Activated naive CD8-positive, alpha-beta T cell treated with anti-CD3 and anti-CD28 coated beads, Interleukin-2, amount 50 U/mL, for 16 hours (primary cell): Measurements from ENCODE around the gene SEMA4F.

Source experiments
- DNase-seq: peaks from one replicate; pipeline ENCODE4 v3.0.0-alpha.2; 2020; ENCODE audit warnings: low read depth, low spot score

Gene SEMA4F

DNA sequence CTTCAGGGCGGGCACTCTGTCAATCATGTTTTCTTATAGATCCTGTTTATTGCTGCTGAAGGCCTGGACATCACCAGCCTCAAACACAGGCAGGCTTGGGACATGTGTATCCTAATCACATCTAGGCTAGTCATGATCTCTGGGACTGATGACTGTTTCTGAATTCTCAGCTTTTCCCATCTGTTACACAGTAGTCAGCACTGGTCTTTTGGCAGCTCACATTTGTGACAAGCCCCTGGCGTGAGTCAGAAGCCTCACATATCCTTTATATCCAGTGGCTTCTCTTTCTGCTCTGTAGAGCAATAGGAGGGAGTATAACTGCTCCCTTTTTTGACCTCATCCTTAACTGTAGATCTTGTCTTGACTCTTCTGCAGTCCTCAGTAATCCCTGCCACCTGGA, 4.5 kb downstream of the SEMA4F start:
- no peak for DNase-seq

DNA sequence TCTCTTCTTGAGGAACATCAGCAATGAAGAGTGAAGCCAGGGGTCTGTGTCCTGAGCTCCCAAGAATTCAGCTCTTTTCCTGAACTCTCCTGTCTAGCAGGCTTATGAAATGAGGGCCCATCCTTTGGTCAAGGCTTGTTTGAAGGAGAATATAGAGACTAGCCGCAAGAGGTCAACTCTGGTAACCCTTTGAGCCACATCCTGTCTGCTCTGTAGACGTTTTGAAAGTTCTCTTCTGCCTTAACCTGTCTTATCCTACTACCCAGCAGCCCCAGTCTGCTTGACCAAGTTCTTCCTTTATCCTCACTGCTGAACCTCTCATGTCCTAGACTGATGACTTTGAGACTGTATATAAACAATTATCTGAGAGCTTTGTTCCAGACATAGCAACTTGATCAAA, 5.4 kb downstream of the SEMA4F start:
- no peak for DNase-seq

DNA sequence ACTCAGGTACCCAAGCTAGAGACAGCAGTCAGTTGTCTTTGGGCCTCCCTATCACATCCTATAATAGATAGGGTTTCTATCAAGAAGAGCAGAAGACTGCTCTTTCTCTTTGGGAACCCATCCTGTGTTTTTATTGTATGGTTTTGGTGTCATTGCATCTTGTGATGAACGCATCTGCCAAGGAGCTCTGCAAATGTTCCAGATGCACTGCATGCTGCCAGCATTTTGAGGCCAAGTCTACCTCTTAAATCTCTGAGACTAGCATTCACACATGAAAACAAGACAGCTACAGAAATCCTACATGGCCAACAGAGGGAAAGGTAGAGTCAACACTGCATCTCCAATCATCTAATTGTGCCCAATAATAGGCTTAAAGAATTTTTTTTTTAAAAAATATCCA, 14.0 kb downstream of the SEMA4F start:
- DNase-seq: no peak

- no peak for DNase-seq
Observed at GRCh38 chr2:74670263-74670662, 16.2 kb downstream of the SEMA4F start.

GRCh38 chr2:74671479-74671878, 17.4 kb downstream of the SEMA4F start:
- no peak for DNase-seq

DNA sequence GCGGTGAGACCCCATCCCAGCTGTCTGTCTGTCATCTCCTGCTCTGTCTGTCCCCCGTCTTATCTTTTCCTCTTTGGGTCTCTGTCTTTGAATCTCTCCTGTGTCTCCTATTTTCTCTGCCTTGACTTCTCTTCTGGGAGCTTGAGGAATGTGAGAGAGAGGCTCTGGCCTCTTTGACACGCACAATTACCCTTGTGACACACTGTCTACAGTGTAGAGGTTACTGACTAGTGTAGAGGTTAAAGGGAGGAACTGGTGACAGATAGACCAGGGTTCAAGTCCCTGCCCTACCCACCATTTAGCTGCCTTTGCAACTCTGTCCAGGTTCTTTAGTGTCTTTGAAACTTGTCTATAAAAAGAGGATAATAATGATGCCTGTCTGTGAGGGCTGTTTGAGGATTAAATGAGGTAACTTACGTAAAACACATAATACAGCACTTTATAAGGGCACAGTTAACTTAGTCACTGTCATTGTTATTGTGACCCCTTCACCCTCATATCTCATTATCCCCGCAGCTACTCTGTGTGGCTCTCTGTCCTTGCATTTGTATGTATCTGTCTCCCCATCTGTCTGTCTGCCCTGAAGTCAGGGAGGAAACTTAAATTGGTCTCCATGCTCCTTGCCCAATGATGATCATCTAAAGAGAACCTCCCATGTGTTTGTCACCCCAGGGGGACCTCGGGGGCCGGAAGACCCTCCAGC, 19.9 kb downstream of the SEMA4F start:
- no peak for DNase-seq

- DNase-seq: no peak
Observed at GRCh38 chr2:74675090-74675489, 21.0 kb downstream of the SEMA4F start.

- no peak for DNase-seq
Observed at GRCh38 chr2:74676331-74676730, 22.3 kb downstream of the SEMA4F start.

- no peak for DNase-seq
Observed at GRCh38 chr2:74679615-74680014, 25.6 kb downstream of the SEMA4F start.

DNA sequence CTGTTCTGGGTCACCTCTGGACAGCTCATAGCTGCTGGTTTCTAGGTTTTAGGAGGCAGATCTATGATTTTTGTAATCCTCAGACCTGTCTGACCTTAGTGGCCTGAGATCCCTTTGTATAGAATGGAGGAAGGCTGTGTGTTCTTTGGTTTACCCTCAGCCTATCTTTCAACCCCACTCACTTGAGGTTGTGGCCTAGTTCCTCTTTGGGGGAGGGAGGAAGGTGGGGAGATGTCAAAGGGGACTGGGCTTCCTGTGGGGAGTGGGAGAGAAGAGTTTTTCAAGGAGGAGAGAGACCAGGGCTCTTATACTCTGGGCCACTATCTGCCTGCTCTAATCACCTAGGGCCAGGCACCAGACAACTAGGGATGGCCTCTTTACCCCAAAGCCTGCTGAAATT, 28.5 kb downstream of the SEMA4F start:
- no peak for DNase-seq

- no peak for DNase-seq
Observed at GRCh38 chr2:74685408-74685807, 31.4 kb downstream of the SEMA4F start.

GRCh38 chr2:74688881-74689280, 34.8 kb downstream of the SEMA4F start:
- DNase-seq: no peak

DNA sequence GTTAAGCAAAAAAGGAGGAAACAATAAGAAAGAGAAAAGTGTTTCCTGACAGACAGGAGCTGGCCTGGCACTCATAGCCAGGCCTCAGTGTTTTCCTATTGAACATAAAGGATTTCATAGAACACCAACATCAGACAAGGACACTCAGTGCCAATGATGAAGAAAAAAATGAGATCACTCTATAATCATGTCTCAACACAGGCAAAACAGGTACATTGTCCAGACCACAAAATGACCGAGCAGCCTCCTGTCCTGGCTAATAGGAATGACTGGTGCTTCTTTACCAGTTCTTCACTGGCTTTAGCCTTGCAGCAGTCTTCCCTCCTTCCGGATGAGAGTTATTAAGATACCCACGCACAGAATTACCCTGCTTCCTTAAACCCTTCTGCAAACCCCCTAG, 35.6 kb downstream of the SEMA4F start:
- no peak for DNase-seq

- DNase-seq: no peak
Observed at GRCh38 chr2:74690571-74690970, 36.5 kb downstream of the SEMA4F start.

GRCh38 chr2:74691929-74692328, 37.9 kb downstream of the SEMA4F start:
- no peak for DNase-seq

GRCh38 chr2:74693213-74693612, 39.2 kb downstream of the SEMA4F start:
- no peak for DNase-seq

DNA sequence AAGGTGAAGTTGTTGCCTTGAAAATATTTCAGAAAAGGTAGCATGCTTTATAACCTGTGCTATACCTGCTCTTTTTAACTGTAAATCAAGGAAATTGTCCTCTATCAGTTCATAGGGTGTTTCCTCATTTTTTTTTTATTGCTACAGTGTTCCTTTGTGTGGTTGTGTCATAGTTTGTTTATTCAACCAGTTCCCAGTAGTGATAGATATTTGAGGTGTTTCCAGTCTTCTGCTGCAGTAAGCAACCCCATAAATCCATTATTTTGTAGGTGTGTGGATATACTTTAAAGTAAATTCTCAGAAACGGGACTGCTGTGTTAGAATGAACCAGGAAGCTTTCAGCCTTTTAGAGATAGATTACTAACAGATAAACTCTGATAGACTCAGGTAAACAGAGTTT, 39.6 kb downstream of the SEMA4F start:
- DNase-seq: no peak

DNA sequence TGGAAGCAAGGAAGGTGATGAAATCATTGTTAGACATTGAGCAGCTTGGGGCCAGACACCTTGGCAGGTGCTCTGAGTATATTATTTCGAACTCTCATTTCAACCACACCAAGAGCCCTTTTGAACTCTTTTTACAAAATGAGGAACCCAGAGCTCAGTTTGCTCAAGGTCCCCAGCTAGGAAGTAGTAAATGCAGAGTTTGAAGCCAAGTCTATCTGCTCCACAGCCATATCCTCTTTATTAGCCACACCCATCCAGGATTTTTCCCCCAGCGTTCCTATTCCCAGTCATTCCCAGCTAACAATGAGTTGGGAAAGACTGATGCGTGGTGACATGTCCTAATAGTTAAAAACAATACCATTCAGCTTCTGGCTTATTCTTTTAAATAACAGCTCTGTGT, 40.2 kb downstream of the SEMA4F start:
- no peak for DNase-seq

- DNase-seq: no peak
Observed at GRCh38 chr2:74695663-74696062, 41.6 kb downstream of the SEMA4F start.

- no peak for DNase-seq
Observed at GRCh38 chr2:74696829-74697228, 42.8 kb downstream of the SEMA4F start.

DNA sequence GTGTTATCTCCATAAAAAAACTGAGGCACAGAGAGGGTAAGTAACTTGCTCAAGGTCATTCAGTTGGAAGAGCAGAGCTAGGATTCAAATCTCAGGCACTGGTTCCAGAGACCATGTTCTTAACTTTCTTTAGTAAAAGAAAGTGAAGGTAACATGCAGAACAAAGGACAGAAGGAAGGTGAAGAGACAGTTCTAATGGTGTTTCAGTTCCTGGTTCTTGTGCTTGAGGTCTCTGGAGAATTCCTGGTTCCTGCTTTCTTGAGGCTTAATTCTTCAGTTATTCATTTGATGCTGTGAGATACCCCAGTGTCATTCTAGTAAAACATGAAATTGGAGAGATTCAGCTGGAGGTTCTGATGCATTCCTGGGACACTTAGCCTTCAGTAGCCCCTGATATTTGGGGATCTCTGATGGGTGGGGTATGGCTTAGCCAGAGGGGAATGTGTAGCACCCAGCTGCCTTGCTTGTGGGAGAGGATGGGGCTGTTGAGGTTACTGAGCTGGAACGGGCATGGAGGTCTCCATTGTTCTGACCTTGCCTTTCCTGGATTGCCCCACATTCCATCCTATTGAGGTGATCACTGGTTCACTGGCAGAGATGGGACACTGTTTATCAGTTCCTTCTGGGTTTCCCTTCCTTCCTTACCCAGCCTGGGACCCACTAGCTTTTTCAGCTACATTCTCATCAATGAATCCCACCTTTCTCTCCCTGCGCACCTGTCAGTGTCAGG, 46.8 kb downstream of the SEMA4F start:
- DNase-seq: no peak

DNA sequence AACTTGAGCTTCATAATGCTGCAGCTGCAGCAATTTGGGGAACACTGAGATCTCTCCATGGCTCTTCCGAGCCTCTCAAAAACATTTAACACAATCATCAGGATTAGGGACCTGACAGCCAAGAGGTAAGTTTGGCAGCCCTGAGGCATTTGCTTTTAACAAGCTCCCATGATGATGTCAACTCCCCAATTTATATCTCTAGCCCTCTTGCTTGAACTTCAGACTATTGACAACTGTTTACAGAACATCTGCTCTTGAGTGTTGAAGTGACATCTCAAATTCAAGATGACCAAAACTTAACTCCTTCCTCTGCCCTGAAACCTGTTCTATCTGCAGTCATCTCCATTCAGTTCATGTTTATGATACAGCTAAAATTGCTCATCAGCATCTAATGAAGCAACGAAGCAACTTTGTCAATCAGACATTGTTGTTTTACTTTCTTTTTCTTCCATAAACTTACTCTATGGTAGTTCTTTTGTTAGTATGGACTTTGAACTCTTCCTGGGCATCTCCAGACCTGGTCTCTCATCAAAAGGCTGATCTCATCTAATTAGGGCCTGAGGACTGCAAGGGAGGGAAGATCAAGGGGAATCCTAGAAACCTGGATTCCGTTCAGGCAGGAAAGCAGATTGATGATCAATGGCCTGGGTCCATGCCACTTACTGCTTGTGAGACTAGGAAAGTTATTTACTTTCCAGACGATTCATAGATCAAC, 48.1 kb downstream of the SEMA4F start:
- no peak for DNase-seq

- no peak for DNase-seq
Observed at GRCh38 chr2:74703373-74703772, 49.3 kb downstream of the SEMA4F start.
